HG03135 (cell line): Measurements from ENCODE around the gene ASIC2.

ENCODE experiments used
- ATAC-seq: cut with Tn5 transposase; IDR thresholded peaks from one replicate; pipeline ENCODE4 v1.9.1; 2021; ENCODE audit warnings: mild to moderate bottlenecking, moderate library complexity; ENCODE audit not compliant: unreplicated experiment

Gene ASIC2

GRCh38 chr17:33290253-33290652, 2.8 kb downstream of the ASIC2 start:
- ATAC-seq: no peak

GRCh38 chr17:33288954-33289353, 4.1 kb downstream of the ASIC2 start:
- no peak for ATAC-seq

- no peak for ATAC-seq
Measured at GRCh38 chr17:33287096-33287725, 5.9 kb downstream of the ASIC2 start.

- no peak for ATAC-seq
Measured at GRCh38 chr17:33285413-33285812, 7.7 kb downstream of the ASIC2 start.

- ATAC-seq: no peak
Measured at GRCh38 chr17:33284022-33284421, 9.1 kb downstream of the ASIC2 start.

GRCh38 chr17:33280162-33280943, 12.7 kb downstream of the ASIC2 start:
- no peak for ATAC-seq

GRCh38 chr17:33277436-33278100, 15.5 kb downstream of the ASIC2 start:
- ATAC-seq: no peak

GRCh38 chr17:33273743-33274410, 19.2 kb downstream of the ASIC2 start:
- ATAC-seq: no peak

GRCh38 chr17:33273271-33273670, 19.8 kb downstream of the ASIC2 start:
- ATAC-seq: no peak

GRCh38 chr17:33272438-33272837, 20.7 kb downstream of the ASIC2 start:
- no peak for ATAC-seq

GRCh38 chr17:33269337-33270060, 23.6 kb downstream of the ASIC2 start:
- no peak for ATAC-seq

- ATAC-seq: no peak
Measured at GRCh38 chr17:33267851-33268548, 25.1 kb downstream of the ASIC2 start.

GRCh38 chr17:33267271-33267790, 25.8 kb downstream of the ASIC2 start:
- no peak for ATAC-seq

GRCh38 chr17:33266611-33267010, 26.5 kb downstream of the ASIC2 start:
- ATAC-seq: no peak

GRCh38 chr17:33266116-33266515, 27.0 kb downstream of the ASIC2 start:
- ATAC-seq: no peak

- ATAC-seq: no peak
Measured at GRCh38 chr17:33263396-33263795, 29.7 kb downstream of the ASIC2 start.

- no peak for ATAC-seq
Measured at GRCh38 chr17:33262266-33263123, 30.6 kb downstream of the ASIC2 start.

GRCh38 chr17:33261820-33262219, 31.3 kb downstream of the ASIC2 start:
- no peak for ATAC-seq

GRCh38 chr17:33260638-33261037, 32.5 kb downstream of the ASIC2 start:
- ATAC-seq: no peak
